HCT116 (cell line): ENCODE results near the gene NABP1. TPM values are rescaled to one million over a fixed set of nuclear protein-coding genes. Genes with fewer than 3 reads are reported as not detected.

ENCODE experiments used
- ATAC-seq: fragments of 200-7000 bp; cut with Tn5 transposase; 2 replicates; pipeline ENCODE4 v1.9.1; 2020; ENCODE audit warnings: mild to moderate bottlenecking, moderate library complexity
- BruUV-seq: library from RNA; stranded (reverse); fragments of 400-500 nt; replicated peaks from 2 replicates; lab custom pipeline; 2021; lab: Mats Ljungman, UMichigan
- CTCF ChIA-PET: fragments of 300-600 bp; sonication (Branson Sonifier 250); formaldehyde crosslinking; loops from one replicate; lab custom pipeline; 2021; ENCODE audit warnings: antibody characterized with exemption; lab: Charles Lee
- POLR2A ChIA-PET: fragments of 300-600, 350-600 bp; sonication (Branson Sonifier 250); formaldehyde crosslinking; loops from one replicate; lab custom pipeline; 2021; ENCODE audit warnings: antibody characterized with exemption; lab: Charles Lee
- RAD21 ChIA-PET, 2 experiments: fragments of 300-600 bp; sonication (Branson Sonifier 250); formaldehyde crosslinking; loops; one replicate each; lab custom pipeline; 2023; ENCODE audit warnings: low total read pairs in 2 of 2; ENCODE audit not compliant: uncharacterized antibody in 2 of 2, unreplicated experiment in 2 of 2, low non-redundant PET in 1 of 2; lab: Charles Lee
- DNase-seq: peaks from one replicate; pipeline ENCODE4 v3.0.0-alpha.2; 2010; ENCODE audit warnings: low read depth, low spot score
- H2AFZ ChIP-seq: fragments of 200-600 bp; shearing (Covaris generic), sonication (generic); 2 replicates; pipeline ENCODE4 v1.6.1; 2017; ENCODE audit warnings: low read depth, mixed run types, mixed read lengths, antibody characterized with exemption, low read length; ENCODE audit not compliant: poor library complexity, severe bottlenecking
- H3K27ac ChIP-seq: 2 replicates; pipeline ENCODE4 v1.5.1; 2012; ENCODE audit warnings: low read depth, low read length
- H3K27me3 ChIP-seq: fragments of 200-600 bp; sonication (generic); 2 replicates; pipeline ENCODE4 v1.6.1; 2016; ENCODE audit warnings: mixed run types, low read length, mixed read lengths; ENCODE audit not compliant: insufficient read depth
- H3K36me3 ChIP-seq, 2 experiments: fragments of 200-500 bp in 1 of 2; fragments of 200-600 bp in 1 of 2; sonication (Bioruptor generic) in 1 of 2; sonication (generic) in 1 of 2; 2 replicates each; pipeline versions ENCODE4 v1.5.1 to v1.6.1; 2014 to 2016; ENCODE audit warnings: low read length in 2 of 2, inconsistent platforms in 1 of 2, mixed read lengths in 1 of 2, mixed run types in 1 of 2; ENCODE audit not compliant: insufficient read depth in 2 of 2, control insufficient read depth in 1 of 2
- H3K4me1 ChIP-seq, 2 experiments: fragments of 200-600 bp in 1 of 2; sonication (generic) in 1 of 2; 2 replicates each; pipeline versions ENCODE4 v1.5.1 to v1.6.1; 2012 to 2017; ENCODE audit warnings: low read length in 2 of 2, inconsistent platforms in 1 of 2, mild to moderate bottlenecking in 1 of 2, mixed read lengths in 1 of 2, mixed run types in 1 of 2, moderate library complexity in 1 of 2; ENCODE audit not compliant: insufficient read depth in 2 of 2, control insufficient read depth in 1 of 2
- H3K4me2 ChIP-seq: fragments of 200-600 bp; sonication (generic); 2 replicates; pipeline ENCODE4 v1.6.1; 2017; ENCODE audit warnings: mixed run types, low read length, mixed read lengths
- H3K4me3 ChIP-seq, 2 experiments: fragments of 200-600 bp in 1 of 2; sonication (generic) in 1 of 2; replicated peaks in 1 of 2; 2 replicates each; pipeline ENCODE4 v1.5.1; 2011 to 2016; ENCODE audit warnings: low read length in 2 of 2, control low read depth in 1 of 2, low read depth in 1 of 2, mild to moderate bottlenecking in 1 of 2, mixed read lengths in 1 of 2, mixed run types in 1 of 2
- H3K79me2 ChIP-seq: fragments of 200-600 bp; sonication (generic); 2 replicates; pipeline ENCODE4 v1.6.1; 2017; ENCODE audit warnings: mild to moderate bottlenecking, mixed run types, low read length, moderate library complexity, mixed read lengths; ENCODE audit not compliant: insufficient read depth
- H3K9ac ChIP-seq: fragments of 200-600 bp; sonication (generic); 2 replicates; pipeline ENCODE4 v1.6.1; 2016; ENCODE audit warnings: low read length, mixed read lengths
- H3K9me2 ChIP-seq: fragments of 200-600 bp; sonication (generic), shearing (Covaris generic); 2 replicates; pipeline ENCODE4 v1.6.1; 2017; ENCODE audit warnings: mixed run types, mild to moderate bottlenecking, moderate library complexity; ENCODE audit not compliant: insufficient read depth
- H3K9me3 ChIP-seq, 2 experiments: fragments of 200-500 bp in 1 of 2; fragments of 200-600 bp in 1 of 2; sonication (Bioruptor generic) in 1 of 2; sonication (generic) in 1 of 2; 2 replicates each; pipeline ENCODE4 v1.6.1; 2014 to 2017; ENCODE audit warnings: low read length in 2 of 2, mixed read lengths in 2 of 2, inconsistent platforms in 1 of 2, low read depth in 1 of 2, mild to moderate bottlenecking in 1 of 2, mixed run types in 1 of 2, moderate library complexity in 1 of 2; ENCODE audit not compliant: control insufficient read depth in 1 of 2, insufficient read depth in 1 of 2
- H4K20me1 ChIP-seq: fragments of 200-600 bp; sonication (generic), shearing (Covaris generic); 2 replicates; pipeline ENCODE4 v1.6.1; 2017; ENCODE audit warnings: mixed run types, mild to moderate bottlenecking, moderate library complexity; ENCODE audit not compliant: insufficient read depth
- EGR1 ChIP-seq: IDR thresholded peaks from 2 replicates; pipeline ENCODE4 v1.6.1; 2012; ENCODE audit warnings: low read depth
- ELF1 ChIP-seq: IDR thresholded peaks from 2 replicates; pipeline ENCODE4 v1.6.1; 2012; ENCODE audit warnings: low read depth, borderline replicate concordance
- EZH2 ChIP-seq: fragments of 200-600 bp; sonication (generic); IDR thresholded peaks from 2 replicates; pipeline ENCODE4 v1.6.1; 2017; ENCODE audit warnings: antibody characterized with exemption, mixed run types
- EZH2phosphoT487 ChIP-seq: fragments of 200-600 bp; IDR thresholded peaks from 2 replicates; pipeline ENCODE4 v1.6.1; 2018; ENCODE audit warnings: antibody characterized with exemption, borderline replicate concordance
- FOSL1 ChIP-seq: IDR thresholded peaks from 2 replicates; pipeline ENCODE4 v1.6.1; 2012; ENCODE audit warnings: low read depth
- JUND ChIP-seq: IDR thresholded peaks from 2 replicates; pipeline ENCODE4 v1.6.1; 2012
- POLR2AphosphoS5 ChIP-seq: IDR thresholded peaks from 2 replicates; pipeline ENCODE4 v1.6.1; 2011; ENCODE audit warnings: mild to moderate bottlenecking, low read depth, low read length, moderate library complexity
- REST ChIP-seq: IDR thresholded peaks from 2 replicates; pipeline ENCODE4 v1.6.1; 2012; ENCODE audit warnings: low read depth
- SIN3A ChIP-seq: IDR thresholded peaks from 2 replicates; pipeline ENCODE4 v1.6.1; 2012; ENCODE audit warnings: low read depth
- SP1 ChIP-seq: IDR thresholded peaks from 2 replicates; pipeline ENCODE4 v1.6.1; 2012; ENCODE audit warnings: low read depth
- TCF7L2 ChIP-seq: IDR thresholded peaks from 2 replicates; pipeline ENCODE4 v1.7.0; 2011; ENCODE audit warnings: borderline replicate concordance, inconsistent platforms; ENCODE audit not compliant: insufficient read depth, insufficient read length; ENCODE audit errors: extremely low read depth
- YY1 ChIP-seq: IDR thresholded peaks from 2 replicates; pipeline ENCODE4 v1.6.1; 2011; ENCODE audit warnings: low read length, low read depth, moderate library complexity, mild to moderate bottlenecking; ENCODE audit not compliant: insufficient replicate concordance; ENCODE audit errors: extremely low read depth
- ZNF274 ChIP-seq: fragments of 200-500 bp; sonication (Bioruptor generic); IDR thresholded peaks from 2 replicates; pipeline ENCODE4 v1.6.1; 2014; ENCODE audit warnings: mild to moderate bottlenecking, low read depth, low read length, inconsistent platforms
- intact Hi-C: fragments of 100-400 bp; cut with micrococcal nuclease; formaldehyde crosslinking; loops from 2 replicates; pipeline ENCODE4 v1.10.0; 2022
- total RNA-seq: library from RNA; stranded (reverse); gene quantifications from one replicate; pipeline ENCODE4 v1.2.1, GENCODE V29; 2021; ENCODE audit not compliant: unreplicated experiment
- TF ChIP-seq, protein P1 (sequence below), 3 experiments: fragments of 200-600 bp in 1 of 3; sonication (generic) in 1 of 3; IDR thresholded peaks in 2 of 3; conservative IDR thresholded peaks in 1 of 3; 2 replicates each; pipeline ENCODE4 v1.5.1; 2012 to 2017; ENCODE audit warnings: low read depth in 2 of 3, low read length in 2 of 3, antibody characterized with exemption in 1 of 3, borderline replicate concordance in 1 of 3, control low read depth in 1 of 3, mild to moderate bottlenecking in 1 of 3, mixed read lengths in 1 of 3, mixed run types in 1 of 3, moderate library complexity in 1 of 3; ENCODE audit not compliant: insufficient read depth in 1 of 3
- TF ChIP-seq, protein P2 (sequence below): IDR thresholded peaks from 2 replicates; pipeline ENCODE4 v1.6.1; 2012

The NABP1 gene
- total RNA-seq, 1 experiment from 2014 or later, result 39.3 TPM

DNA sequence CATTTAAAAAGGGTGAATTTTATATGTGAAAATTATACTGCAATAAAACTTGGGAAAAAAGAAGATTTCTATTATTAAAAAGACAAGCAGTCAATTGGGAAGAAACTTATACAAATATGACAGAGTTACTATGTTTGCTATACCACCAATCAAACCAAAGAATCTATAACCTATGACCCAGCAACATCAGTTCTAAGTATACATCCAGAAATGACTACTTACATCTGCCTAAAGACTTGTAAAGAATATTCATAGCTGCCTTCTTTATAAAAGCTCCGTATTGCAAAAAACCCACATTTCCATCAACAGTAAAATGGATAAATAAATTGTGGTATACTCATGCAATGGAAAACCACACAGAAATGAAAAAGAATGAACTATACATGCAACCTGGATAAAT lies 32.9 kb upstream of the NABP1 start:
- ChIA-PET CTCF (no interaction called here), POLR2A (no interaction called here)
- Histone ChIP-seq H3K79me2 (no peaks in the 10 kb centered on the region), H3K27ac (no peak overlapping the region), H3K27me3 (no peaks in the 10 kb centered on the region)
- ATAC-seq, result no peak
- TF ChIP-seq SP1 (no peak), TCF7L2 (no peak), ELF1 (no peak), JUND (no peak), EGR1 (no peak), EZH2phosphoT487 (no peak), YY1 (no peak), FOSL1 (no peak), SIN3A (no peak), POLR2AphosphoS5 (no peak), EZH2 (no peak), ZNF274 (no peak), REST (no peak)
- TF ChIP-seq, protein P1, sequence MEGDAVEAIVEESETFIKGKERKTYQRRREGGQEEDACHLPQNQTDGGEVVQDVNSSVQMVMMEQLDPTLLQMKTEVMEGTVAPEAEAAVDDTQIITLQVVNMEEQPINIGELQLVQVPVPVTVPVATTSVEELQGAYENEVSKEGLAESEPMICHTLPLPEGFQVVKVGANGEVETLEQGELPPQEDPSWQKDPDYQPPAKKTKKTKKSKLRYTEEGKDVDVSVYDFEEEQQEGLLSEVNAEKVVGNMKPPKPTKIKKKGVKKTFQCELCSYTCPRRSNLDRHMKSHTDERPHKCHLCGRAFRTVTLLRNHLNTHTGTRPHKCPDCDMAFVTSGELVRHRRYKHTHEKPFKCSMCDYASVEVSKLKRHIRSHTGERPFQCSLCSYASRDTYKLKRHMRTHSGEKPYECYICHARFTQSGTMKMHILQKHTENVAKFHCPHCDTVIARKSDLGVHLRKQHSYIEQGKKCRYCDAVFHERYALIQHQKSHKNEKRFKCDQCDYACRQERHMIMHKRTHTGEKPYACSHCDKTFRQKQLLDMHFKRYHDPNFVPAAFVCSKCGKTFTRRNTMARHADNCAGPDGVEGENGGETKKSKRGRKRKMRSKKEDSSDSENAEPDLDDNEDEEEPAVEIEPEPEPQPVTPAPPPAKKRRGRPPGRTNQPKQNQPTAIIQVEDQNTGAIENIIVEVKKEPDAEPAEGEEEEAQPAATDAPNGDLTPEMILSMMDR (IDR thresholded peaks at IDR 0.05 in 2 of 3, conservative IDR thresholded peaks at IDR 0.05 in 1 of 3; ENCODE audit: borderline replicate concordance in 1 of 3, insufficient read depth in 1 of 3, low read depth in 2 of 3, low read length in 2 of 3), result no peak
- TF ChIP-seq, protein P2, sequence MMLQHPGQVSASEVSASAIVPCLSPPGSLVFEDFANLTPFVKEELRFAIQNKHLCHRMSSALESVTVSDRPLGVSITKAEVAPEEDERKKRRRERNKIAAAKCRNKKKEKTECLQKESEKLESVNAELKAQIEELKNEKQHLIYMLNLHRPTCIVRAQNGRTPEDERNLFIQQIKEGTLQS, result no peak
- TF ChIP-seq, all 23 proteins: peak for 0
- DNase-seq, result no peak
- H3K4me2 ChIP-seq, result no peak overlapping the region
- H3K4me1 ChIP-seq, result no peaks in the 10 kb centered on the region
- no peak overlapping the region for H2AFZ ChIP-seq
- H3K4me3 ChIP-seq, result no peak overlapping the region
- H3K36me3 ChIP-seq, result no peaks in the 10 kb centered on the region
- no peak overlapping the region for H3K9ac ChIP-seq
- H3K9me2 ChIP-seq, result no peaks in the 10 kb centered on the region
- H4K20me1 ChIP-seq, result no peaks in the 10 kb centered on the region
- BruUV-seq, result no TSS peak
- no peaks in the 10 kb centered on the region for H3K9me3 ChIP-seq
- intact Hi-C loops, result no loop called here
- RAD21 ChIA-PET, result no interaction called here
